ENCODE data around the gene S100A5. TPM values are rescaled to one million over a fixed set of nuclear protein-coding genes. Genes with fewer than 3 reads are reported as not detected.

Gene S100A5
- total RNA-seq, 1 experiment from 2014 or later: not detected

- no peak overlapping the region for H3K4ac ChIP-seq (ENCODE audit: low read depth, low read length)
- TF ChIP-seq CTCF (conservative IDR thresholded peaks at IDR 0.05): no peak
- no peak overlapping the region for H2BK12ac ChIP-seq (ENCODE audit: insufficient read length, low read depth, low read length)
- H2BK20ac ChIP-seq (ENCODE audit: low read depth, low read length, poor library complexity, severe bottlenecking): no peak overlapping the region
- H3K4me1 Mint-ChIP-seq: peaks cover 8 to 15% of the 10 kb centered on the region in 2 experiments
- H2AK5ac ChIP-seq (ENCODE audit: insufficient read length, low read length): no peak overlapping the region
- no peaks in the 10 kb centered on the region for H3K79me1 ChIP-seq (ENCODE audit: insufficient read depth, low read depth, low read length, poor library complexity, severe bottlenecking)
- H3K79me2 ChIP-seq (ENCODE audit: insufficient read depth, low read length): no peaks in the 10 kb centered on the region
- H3K56ac ChIP-seq (ENCODE audit: insufficient read length, low read depth, low read length): no peak overlapping the region
- H3K23ac ChIP-seq (ENCODE audit: insufficient read length, low read depth, low read length): no peak overlapping the region
- H3K4me2 ChIP-seq (ENCODE audit: insufficient read depth, insufficient read length, low read length): no peak overlapping the region
- H3K9ac ChIP-seq (ENCODE audit: extremely low read depth, insufficient read length, low read length): no peak overlapping the region
- no peaks in the 10 kb centered on the region for H3K27me3 ChIP-seq (ENCODE audit: insufficient read depth, low read length)
- no peak overlapping the region; a peak in 1 of 7 replicates for H3K27ac Mint-ChIP-seq
- no peak overlapping the region for H2BK5ac ChIP-seq (ENCODE audit: insufficient read length, low read length)
- H4K91ac ChIP-seq (ENCODE audit: insufficient read length, low read depth, low read length): no peak overlapping the region
- H3K9me3 ChIP-seq (ENCODE audit: control insufficient read depth, low read depth, low read length): no peaks in the 10 kb centered on the region
- H3K18ac ChIP-seq (ENCODE audit: insufficient read length, low read depth, low read length): no peak overlapping the region
- no peak overlapping the region for H3K14ac ChIP-seq (ENCODE audit: insufficient read depth, low read length)
- no peak overlapping the region for H3K27ac ChIP-seq (ENCODE audit: insufficient read length, low read depth, low read length)
- H2BK15ac ChIP-seq (ENCODE audit: low read depth, low read length): no peak overlapping the region
- no peak overlapping the region for H3T11ph ChIP-seq (ENCODE audit: low read length)
- H4K20me1 ChIP-seq (ENCODE audit: control insufficient read depth, insufficient read depth, insufficient read length): no peaks in the 10 kb centered on the region
- H4K8ac ChIP-seq (replicated peaks; ENCODE audit: insufficient read length, low read depth, low read length): no peak overlapping the region
- H3K9me3 Mint-ChIP-seq: no peaks in the 10 kb centered on the region; a peak in 1 of 5 replicates
- no peaks in the 10 kb centered on the region for H3K23me2 ChIP-seq (ENCODE audit: insufficient read length, low read depth, low read length, poor library complexity, severe bottlenecking)
- no CpG with 5 or more reads among the region's 12 CpGs for WGBS (ENCODE audit: extremely low coverage, insufficient read length, low lambda C conversion rate)
- H2BK120ac ChIP-seq (ENCODE audit: low read depth, low read length, poor library complexity, severe bottlenecking): no peak overlapping the region
- no peaks in the 10 kb centered on the region for H3K36me3 Mint-ChIP-seq (ENCODE audit: insufficient read depth in 1 of 3, low read depth in 3 of 3)
- H3K4me1 ChIP-seq (ENCODE audit: insufficient read depth, low read length): no peaks in the 10 kb centered on the region; the same call in 1 of the 2 replicates
- no peak overlapping the region for H2AFZ ChIP-seq (ENCODE audit: low read length)
- DNase-seq: no peak
- H3K27me3 Mint-ChIP-seq (ENCODE audit: low read depth): no peaks in the 10 kb centered on the region; the same call in 1 of the 2 replicates
- no peak overlapping the region for H4K5ac ChIP-seq (ENCODE audit: insufficient read length, low read depth, low read length)
- no peak overlapping the region for H3K4me3 Mint-ChIP-seq
Measured at GRCh38 chr1:153490272-153491051, 50.3 kb downstream of the S100A5 start.
